NCI-H1048 (cell line): ENCODE data around the gene JCHAIN.
"Not testable (repeated sequence)": the region's sequence is repeated elsewhere in the genome, so short reads cannot be mapped to it uniquely, and the experiment has no call there.

ENCODE experiments used
- DNase-seq: peaks from one replicate; lab custom pipeline; 2025; lab: John Stamatoyannopoulos, UW

The JCHAIN gene

DNA sequence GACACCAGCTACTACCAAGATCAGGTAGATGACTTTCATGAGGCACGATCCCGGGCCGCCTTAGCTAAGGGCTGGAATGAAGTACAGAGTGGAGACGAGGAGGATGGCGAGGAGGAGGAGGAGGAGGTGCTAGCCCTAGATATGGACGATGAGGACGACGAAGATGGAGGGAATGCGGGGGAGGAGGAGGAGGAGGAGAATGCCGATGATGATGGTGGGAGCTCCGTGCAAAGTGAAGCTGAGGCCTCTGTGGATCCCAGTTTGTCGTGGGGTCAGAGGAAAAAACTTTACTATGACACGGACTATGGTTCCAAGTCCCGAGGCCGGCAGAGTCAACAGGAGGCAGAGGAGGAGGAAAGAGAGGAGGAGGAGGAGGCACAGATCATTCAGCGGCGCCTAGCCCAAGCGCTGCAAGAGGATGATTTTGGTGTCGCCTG is 22.5 kb upstream of the JCHAIN start:
- no peak for DNase-seq

DNA sequence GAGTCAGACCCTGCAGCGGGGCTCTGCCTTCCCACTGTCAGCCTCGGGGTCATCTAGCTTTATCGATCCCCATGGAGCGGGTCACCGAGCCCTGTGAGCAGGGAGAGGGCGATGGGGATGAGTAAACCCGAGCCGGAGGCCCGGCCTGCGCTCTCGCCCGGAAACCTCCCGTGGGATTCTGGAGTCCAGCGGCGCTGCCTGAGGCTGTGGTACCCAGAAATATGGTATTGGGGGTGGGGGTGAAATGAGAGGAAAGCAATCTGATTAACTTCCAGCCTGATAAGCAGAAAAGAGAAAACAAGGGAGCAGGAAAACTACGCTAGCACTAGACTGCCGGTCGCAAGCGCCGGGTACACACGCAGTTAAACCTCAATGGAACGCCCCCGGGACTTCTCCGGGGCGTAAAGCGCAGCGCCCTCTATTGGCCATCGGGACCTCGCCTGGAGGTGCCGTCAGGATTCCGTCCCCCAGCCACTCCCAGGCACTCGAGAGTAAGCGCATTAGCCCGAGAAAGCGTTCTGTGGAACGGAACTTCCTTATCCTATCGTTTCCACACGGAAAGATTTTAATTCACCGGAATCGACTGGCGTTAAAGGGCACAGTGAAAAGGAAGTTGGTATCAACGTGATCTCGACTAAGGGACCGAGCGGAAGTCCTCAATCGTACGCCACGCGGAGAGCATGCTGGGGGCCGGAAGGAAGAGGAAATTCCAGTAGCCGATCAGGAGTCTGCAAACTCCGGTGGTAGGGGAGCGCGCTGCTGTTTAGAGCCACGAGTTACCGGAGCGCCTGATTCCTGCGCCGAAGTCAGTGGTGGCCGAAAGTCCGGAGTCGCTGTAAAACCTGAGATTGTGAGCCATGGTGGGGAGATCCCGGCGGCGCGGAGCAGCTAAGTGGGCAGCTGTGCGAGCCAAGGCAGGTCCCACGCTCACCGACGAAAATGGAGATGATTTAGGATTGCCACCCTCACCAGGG is 21.8 kb upstream of the JCHAIN start, which contains the start of gene UTP3:
TSS of gene UTP3 (plus strand) at position 712 of the 974 bp plus-strand sequence. CDS start at position 858, 146 bp downstream.
- DNase-seq, result peak; percentile 94

DNA sequence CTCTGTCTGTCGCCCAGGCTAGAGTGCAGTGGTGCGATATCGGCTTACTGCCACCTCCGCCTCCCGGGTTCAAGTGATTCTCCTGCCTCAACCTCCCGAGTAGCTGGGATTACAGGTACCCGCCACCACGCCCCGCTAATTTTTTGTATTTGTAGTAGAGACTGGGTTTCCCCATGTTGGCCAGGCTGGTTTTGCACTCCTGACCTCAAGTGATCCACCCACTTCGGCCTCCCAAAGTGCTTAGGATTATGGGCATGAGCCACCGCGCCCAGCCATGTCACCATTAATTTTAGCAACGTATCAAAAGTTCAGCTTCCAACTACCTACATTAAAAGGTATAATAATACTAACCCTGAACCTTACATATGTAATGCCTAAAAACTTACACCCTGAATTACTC is 21.1 kb upstream of the JCHAIN start:
- DNase-seq, result no peak

DNA sequence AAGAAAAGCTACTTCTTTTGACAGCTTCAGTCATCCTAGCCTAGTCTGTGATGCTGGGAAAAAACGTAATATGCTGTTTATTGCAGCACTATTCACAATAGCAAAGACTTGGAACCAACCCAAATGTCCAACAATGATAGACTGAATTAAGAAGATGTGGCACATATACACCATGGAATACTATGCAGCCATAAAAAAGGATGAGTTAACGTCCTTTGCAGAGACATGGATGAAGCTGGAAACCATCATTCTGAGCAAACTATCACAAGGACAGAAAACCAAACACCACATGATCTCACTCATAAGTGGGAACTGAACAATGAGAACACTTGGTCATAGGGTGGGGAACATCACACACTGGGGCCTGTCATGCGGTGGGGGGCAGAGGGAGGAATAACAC is 15.8 kb upstream of the JCHAIN start:
- DNase-seq, result not testable (repeated sequence)

DNA sequence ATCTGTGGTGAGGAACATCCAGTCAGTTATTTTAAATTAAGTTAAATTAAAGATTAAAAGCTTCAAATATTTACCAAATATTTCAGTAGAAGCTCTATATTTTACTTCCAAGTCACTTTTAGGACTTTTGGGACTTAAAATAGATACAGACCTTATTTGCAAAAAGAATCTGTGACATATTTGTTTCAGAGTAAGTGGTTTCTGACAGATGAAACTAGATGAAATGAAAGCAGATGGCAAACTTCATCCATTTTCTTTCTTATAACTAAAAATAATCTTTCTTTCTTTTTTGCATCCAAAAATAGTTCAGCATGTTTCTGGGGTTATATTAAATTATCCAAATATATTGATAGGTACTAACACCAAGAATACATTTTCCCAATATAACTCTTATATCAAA is 15.4 kb upstream of the JCHAIN start:
- no peak for DNase-seq

DNA sequence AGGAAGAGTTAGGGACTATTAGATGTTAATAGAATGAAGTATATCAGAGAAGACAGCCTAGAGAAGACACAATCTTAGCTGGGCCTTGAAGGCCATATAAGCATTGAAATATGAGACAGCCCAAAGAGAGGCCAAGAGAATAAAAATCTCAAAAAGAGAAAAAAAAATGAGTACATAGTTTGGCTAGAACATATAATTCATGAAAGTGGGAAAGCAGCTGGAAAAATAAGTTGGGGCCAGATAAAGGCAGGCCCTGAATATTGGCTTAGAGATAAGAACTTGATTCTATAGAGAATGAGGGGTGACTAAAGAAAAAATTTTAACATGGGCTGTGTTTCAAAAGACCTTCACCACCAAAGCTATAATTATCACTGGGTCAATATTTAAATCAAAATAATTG is 14.6 kb upstream of the JCHAIN start:
- DNase-seq, result no peak

DNA sequence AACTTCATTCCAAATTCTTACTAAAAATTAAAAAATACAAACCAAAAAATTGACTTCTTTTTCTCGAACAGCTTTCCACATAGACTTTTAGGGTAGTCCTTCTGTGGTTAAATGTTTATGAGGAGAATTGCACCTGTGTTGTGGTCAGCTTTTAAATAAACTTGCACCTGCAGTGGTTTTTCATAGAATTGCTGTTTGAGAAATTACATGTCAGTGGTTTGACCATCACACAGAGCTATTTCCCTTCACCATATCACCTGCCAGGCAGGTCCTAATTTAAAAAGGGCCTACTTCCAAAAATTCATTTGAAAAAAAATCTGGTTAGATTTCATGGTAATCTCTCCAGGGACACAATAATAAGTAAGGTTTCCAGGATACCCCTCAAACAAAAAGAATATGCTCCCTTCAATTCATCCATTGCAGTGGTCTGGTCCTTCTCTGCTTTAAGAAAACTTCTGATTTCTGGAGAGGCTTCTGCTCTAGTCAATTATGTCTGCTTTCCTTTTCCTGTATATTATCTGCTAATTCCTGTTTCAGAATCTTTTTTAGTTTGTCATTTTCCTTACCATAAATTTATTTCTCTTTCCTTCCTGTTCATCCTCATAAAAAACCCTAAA is 12.2 kb upstream of the JCHAIN start:
- DNase-seq, result no peak

DNA sequence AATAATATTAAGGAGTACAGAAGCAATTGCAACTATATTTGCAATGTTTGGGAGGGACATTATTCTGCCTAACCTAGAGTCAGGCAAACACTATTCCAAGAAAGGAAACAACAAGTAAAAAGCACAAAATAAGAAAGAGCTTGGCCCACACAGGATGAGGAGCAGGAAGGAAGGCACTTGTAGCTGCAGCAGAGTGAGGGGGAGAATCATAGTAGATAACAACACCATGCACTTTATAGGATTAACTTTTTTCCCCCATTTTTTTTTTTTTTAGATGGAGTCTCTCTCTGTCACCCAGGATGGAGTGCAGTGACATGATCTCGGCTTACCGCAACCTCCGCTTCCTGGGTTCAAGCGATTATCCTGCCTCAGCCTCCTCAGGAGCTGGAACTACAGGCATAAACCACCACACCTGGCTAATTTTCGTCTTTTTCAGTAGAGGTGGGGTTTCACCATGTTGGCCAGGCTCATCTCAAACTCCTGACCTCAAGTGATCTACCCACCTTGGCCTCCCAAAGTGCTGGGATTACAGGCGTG is 10.3 kb upstream of the JCHAIN start:
- DNase-seq, result no peak

DNA sequence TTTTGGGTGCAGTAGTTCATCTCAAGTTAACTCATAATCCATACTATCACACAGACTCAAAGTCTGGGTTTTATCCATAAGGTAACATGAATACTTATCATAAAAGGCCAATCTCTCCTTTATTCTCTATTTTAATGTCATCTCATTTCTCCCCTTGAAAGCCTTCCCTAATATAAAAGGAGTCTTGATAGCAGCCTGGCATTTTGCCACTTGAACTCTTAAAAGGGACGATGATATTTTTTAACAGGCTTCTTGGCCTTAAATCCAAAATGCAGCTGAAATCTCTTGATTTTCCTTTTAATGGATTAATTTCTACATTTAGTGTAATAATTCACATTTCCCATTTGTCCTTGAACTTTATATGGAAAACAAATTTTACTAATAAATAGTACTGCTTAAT is 8.4 kb upstream of the JCHAIN start:
- DNase-seq, result no peak

DNA sequence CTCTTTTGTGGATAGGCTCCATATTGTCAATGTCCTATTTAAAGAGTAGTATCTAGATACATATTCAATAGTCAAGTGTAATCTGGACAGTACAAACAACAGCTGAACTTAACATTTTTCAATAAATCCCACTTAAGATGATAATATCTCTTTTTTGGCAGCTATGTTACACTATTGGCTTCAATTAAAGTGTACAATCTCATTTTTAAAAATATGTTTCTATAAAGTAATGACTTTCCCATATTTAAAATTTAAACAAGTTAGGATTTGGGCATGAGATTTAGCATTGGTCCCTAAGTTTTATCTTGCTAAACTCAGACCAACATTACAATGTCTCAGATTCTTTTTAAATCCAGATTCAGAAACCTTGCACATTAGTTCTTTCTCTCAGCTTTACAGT is 7.9 kb upstream of the JCHAIN start:
- DNase-seq, result no peak

DNA sequence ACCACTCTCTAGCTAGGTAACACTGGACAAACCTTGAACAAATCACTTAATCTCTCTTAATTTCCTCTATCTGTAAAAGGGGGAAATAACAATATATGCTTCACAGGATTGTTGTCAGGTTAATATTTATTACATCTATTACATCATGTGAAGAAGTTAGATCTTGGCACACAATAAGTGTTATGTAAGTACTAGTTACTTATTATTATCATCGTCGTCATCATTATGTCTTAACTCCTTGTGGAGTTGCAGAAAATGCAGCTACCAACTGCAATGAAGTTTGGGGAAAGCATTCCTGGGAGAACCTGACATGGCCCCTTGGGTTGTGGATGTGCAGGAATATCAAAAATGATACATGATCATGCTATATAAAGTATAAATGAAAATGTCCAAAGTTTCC is 4.8 kb upstream of the JCHAIN start:
- no peak for DNase-seq

DNA sequence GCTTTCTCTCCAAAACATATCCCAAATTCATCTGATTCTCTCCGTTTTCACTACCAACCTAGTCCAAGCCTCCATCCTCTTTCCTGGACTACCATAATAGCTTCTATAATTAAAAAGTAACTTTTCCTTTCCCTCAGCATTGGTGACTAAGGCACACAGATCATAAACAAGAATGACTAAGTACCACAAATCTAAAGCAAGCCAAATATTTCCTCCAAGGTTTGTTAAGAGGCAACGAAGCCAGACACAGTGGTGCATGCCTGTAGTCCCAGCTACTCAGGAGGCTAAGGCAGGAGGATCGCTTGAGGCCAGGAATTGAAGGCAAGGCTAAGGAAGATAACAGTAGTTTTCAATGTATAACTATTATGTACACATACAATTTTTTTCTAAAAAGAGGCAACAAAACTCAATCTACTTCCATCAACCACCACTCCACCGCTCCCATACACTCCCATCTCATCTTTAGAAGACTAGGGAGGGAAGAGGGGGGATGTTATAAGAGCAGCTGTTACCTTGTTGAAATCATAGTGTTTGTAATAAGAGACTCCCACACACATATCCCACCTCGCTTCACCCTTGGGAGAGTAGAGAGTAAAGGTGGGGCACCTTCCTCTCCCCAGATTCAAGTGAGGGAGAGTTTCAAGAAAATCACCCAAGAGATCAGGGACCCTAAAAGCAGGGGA is 4.2 kb upstream of the JCHAIN start:
- no peak for DNase-seq

DNA sequence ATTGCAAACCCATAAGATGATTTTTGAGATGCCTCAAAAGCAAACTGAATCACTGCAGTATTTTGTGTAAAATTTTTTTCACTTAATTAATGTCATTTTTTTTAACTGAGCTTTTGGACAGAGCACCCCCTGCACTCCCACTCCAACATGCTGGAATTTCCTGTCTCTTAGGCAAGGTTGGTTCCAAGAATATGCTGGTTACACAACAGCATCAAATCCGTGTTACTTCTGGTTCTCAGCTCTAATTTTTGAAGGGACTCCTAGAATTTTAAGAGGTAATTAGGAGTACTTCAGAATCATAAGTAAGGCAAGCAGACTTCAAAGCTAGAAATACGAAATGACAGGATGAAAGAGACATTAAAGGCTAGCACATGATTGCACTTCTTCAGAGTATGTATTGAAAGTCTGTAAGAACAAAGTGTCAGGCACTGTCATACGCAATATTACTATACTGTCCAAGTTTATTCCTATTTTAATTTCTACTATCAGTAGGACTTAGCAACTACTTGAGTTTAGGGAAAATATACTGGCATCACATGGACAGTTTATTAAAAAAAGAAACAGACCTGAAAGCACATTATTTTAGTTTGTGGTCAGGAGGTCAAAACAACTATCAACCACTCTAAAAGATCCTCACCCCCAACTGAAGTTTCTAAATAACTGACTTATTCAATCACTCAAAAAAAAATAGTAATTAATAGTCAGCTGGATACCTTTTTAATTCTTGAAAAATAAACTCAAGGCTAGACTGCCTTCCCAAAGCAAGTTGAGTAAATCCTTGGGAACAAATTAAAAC is 1.6 kb upstream of the JCHAIN start:
- no peak for DNase-seq

DNA sequence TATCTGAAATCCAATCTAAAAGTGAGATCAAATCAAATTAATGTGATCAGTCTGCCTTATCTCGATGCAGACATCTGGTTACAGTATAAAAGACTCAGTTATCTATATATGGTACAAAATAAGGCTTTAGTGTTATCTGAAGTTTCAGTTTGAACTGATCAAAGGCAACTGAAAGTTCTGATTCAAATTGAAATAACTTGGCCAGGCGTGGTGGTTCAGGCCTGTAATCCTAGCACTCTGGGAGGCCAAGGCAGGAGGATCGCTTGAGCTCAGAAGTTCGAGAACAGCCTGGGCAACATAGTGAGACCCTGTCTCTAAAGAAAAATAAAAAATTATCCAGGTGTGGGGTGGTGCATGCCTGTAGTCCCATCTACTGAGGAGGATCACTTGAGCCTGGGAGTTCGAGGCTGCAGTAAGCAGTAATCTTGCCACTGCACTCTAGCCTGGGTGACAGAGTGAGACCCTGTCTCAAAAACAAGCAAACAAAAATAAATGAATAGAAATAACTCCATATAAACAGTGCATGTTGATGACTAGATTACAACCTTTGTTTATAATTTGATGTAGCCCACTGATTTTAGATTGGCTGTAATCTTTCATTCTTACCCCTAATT is 4.9 kb downstream of the JCHAIN start:
- DNase-seq, result not testable (repeated sequence)

DNA sequence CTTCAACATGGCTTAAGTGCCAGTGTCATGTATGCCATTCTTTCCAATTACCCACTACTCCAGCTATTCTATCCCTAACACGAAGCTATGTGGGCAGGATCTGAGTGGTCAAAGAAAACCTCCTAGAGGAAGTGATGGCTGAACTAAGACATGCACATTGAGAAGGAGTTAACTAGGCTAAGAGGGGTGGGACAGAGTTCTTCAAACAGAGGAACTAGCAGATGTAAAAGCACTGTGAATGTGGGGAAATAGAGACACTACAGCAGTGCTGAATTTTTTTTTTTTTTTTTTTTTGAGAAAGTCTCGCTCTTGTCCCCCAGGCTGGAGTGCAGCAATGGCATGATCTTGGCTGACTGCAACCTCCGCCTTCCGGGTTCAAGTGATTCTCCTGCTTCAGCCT is 6.2 kb downstream of the JCHAIN start:
- DNase-seq, result no peak

DNA sequence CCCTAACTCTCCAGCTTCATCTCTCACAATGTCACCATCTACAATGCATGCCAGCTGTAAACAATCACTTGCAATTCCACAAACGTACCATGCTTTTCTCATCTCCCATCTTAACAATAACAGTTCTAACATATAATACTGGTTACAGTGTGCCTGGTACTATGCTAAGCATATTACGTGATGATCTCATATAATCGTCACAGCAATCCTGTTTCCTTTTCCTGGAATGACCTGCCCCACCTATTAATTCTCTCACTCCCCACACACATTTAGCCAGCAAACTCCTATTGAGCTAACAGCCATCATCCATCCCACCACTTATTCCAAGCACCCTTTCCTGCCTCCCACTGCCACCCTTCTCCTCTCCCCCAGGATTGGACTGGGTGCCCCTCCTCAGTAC is 7.9 kb downstream of the JCHAIN start:
- no peak for DNase-seq

DNA sequence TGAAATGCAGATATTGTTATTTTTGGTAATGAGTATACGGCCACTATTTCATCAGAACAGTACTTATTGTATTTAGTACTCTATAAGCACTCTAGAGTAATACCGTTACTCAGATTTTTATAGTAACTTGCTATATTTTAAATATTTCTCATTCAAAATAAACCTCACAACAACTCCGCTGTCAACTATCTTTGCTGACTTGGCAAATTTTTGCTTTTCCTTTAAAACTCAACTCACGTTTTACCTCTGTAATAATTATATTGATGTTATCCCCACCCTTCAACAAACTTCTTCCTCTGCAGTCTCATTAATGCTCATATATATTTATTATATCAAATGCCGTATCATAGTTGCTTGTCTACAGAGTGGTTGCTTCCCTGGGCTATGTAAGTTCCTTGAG is 9.0 kb downstream of the JCHAIN start:
- DNase-seq, result no peak

DNA sequence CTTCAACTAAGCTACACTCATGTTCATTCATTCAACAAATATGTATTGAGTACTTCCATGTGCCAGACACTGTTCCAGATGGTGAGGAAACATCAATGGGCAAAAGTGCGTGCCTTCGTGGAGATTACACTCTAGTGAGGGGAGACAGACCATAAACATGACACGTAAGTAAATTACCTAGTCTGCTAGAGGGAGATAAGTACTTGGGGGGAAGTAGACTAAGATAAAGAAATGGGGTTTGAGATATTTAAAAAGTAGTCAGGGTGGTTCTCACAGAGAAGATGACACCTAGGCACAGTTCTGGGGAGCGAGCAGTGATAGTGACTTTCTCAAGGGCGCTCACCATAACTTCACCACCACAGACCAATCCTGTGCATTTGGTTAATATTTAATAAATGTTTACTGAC is 11.7 kb downstream of the JCHAIN start:
- DNase-seq, result no peak

DNA sequence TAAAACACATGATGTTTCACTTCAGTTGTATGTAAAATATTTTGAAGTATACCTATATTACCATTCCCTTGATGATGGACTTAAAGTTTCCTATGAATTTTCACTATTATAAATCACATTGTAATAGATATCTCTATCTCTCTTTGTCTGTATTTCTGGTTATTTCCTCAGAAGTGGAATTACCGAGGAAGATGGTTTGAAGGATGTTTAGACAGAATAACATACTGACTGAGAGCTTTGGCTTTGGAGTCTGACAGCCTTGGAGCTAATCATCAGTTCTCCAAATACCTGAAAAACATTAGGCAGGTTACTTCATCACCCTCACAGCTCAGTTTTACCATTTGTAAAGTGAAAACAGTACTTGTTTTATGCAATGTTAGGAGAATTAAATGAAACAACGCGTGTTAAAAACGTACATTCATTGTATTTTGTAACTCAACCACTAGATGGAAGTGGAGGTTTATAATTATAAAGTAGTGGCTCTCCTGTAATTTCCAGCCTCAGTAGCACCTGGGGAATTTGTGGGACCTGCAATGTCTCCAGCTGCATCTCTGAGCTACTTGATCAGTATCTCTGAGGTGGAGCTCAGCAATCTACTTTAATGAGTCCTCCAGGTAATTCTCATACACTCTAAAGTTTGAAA is 14.3 kb downstream of the JCHAIN start:
- no peak for DNase-seq

DNA sequence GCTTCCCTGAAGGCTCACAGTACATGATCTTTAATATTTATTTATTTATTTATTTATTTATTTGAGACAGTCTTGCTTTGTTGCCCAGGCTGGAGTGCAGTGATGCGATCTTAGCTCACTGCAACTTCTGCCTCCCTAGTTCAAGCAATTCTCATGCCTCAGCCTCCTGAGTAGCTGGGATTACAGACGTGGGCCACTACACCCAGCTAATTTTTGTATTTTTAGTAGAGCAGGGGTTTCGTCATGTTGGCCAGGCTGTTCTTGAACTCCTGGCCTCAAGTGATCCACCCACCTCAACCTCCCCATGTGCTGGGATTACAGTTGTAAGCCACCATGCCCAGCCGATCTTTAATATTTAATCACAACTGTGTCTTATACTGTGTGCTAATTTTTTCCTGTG is 15.6 kb downstream of the JCHAIN start:
- DNase-seq, result not testable (repeated sequence)

DNA sequence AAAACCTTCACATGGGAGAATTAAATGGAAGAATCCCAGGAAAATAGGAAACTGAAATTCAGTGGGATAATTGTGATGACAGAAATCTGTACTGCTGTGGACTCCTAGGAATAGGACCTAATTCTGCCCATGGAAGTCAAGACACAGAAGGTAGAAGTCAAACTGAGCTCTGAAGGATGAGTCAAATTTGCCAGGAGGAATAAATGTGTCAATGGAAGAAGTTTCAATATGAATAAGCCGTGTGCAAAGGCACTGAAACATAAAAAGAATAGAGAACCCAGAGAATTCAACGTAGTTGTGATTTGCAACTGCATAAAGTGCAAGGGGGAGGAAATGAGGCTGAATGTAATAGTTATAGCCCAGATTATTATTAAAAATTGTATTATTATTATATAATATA is 26.1 kb downstream of the JCHAIN start:
- no peak for DNase-seq
